ENCODE measurements around the gene HSH2D.

HSH2D gene

GRCh38 chr19:16197622-16198369 lies 54.3 kb downstream of the HSH2D start, which contains the start of gene AP1M1:
TSS of gene AP1M1 (plus strand) at chr19:16197911. CDS start at chr19:16198027, 116 bp downstream.
- peak; percentile 95 for DNase-seq (ENCODE audit: low spot score)

DNA sequence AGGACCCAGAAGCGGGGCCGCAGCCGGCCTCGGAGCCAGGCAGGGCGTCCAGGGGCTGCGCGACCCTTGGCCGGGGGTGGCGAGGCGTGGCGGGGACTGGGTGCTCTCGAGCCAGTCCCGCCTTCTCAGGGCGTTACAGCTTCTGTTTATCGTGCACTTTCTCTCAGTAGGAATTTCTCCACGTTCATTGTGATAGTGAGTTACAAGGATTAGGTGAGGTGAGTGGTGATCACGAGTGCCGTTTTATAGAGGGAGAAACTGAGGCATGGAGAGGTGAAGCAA lies 54.8 kb downstream of the HSH2D start:
- no peak for DNase-seq (ENCODE audit: low spot score)

DNA sequence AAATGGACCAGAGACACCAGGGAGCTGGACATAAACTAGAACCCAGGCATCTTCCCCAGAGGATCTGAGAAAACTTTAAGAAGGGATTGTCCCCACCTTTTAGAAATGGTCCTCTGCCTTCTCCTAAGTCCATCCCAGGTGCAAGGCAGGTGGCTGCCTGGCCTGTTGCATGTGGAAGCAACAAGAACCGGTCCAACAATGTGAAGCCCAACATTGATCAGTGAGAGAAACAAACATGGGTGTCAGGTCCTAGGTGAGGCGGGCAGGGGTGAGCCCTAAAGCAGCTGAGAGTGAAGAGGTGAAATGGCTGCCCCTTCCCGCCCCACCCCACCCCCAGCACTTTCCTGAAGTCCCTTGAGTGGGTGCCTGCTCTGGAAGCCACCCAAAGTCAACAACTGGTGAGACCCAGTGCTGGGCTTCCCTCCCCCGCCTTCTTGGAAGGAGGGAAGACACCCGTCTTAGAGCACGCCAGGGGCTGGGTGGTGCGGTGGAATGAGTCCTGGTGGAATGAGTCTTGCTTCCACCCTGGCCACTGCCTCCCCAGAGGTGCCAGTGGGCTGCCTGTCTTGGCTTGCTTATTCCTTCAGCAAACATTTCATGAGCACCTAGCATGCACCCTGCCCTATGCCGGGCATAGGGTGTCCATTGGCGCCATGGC lies 55.9 kb downstream of the HSH2D start:
- no peak for DNase-seq (ENCODE audit: low spot score)

DNA sequence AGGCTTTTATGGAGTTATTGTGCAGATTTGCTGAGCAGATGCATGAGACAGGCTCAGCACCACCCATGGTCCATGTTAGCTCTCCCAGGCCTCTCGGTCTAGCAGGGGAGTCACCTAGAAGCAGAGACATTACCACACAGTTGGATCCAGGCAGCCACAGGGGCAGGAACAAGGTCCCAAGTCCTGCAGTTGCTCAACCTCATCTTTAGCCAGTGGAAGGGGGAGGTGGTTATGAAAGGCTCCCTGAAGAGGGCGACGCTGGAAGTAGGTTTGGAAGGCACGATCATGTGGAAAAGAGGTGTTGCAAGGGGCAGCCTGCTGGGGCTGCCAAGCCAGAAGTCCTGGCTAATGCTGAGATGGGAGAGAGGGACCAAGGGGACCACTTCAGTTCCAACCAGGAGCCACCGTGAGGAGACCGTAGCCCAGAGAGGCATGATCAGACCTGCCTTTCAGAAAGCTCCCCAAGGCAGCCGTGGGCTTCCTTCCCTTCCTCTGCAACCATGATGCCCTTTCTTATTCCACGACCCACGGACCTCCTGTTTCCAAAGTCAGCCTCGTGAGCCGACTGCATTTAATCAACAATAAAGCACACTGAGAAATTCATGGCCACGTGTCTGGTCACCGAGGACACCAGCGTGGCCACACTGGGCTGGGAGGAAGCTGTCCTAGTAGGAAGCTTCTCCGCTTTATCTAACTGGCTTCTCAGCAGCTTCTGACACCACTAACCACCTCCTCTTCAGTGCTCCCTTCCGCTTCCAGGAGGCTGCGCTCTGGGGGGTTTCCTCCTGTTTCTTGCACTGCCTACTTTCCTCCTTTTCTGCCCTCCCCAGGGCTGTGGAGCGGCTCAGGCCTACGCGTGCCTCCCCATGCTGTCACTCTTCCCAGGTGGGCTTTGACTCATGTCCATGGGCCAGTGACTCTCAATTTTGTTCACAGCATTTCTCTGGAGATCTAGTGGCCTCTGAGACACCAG lies 56.8 kb downstream of the HSH2D start:
- peak; percentile 92 for DNase-seq (ENCODE audit: low spot score)

- no peak for DNase-seq (ENCODE audit: low spot score)
Measured at GRCh38 chr19:16201011-16201391, 57.5 kb downstream of the HSH2D start.

DNA sequence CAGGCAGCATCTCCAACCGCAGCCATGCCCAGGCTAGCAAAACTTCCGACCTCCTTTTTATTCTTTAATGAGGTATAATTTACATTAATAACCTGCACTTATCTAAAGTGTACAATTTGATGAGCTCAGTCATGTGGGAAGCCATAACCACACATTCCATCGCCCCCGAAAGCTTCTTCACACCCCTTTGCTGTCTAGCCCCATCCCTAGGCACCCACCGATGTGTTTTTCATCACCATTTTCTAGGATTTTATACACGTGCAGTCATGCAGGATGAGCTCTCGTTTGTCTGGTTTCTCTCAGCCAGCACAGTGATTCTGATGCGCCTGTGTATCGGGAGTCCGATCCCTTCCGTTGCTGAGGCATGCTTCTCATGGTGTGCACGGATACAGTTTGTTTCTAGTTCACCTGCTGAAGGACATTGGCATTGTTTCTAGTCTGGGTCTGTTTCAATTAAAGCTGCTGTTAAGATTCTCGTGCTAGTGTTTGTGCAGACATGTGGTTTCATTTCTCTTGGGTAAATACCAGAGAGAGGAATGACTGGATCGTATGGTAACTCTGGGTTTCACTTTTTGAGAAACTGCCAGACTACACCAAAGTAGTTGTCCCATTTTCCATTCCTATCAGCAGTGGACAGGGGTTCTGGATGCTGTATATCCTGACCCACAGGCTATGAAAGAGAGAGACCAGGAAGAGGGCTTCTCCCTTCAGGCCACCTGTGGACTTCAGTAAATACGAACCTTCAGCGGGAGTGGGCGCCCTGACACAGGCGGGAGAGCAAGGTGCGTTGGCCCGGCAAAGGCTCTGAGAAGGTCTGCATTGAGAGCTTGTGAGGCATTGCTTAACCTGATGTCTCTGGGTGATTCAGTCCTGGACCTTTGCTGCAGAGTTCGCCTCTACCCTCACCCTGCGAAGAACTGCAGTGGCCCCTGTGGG lies 59.1 kb downstream of the HSH2D start:
- no peak for DNase-seq (ENCODE audit: low spot score)

- no peak for DNase-seq (ENCODE audit: low spot score)
Measured at GRCh38 chr19:16203256-16204004, 59.9 kb downstream of the HSH2D start.

- DNase-seq (ENCODE audit: low spot score) = no peak
Measured at GRCh38 chr19:16204005-16204294, 60.5 kb downstream of the HSH2D start.

DNA sequence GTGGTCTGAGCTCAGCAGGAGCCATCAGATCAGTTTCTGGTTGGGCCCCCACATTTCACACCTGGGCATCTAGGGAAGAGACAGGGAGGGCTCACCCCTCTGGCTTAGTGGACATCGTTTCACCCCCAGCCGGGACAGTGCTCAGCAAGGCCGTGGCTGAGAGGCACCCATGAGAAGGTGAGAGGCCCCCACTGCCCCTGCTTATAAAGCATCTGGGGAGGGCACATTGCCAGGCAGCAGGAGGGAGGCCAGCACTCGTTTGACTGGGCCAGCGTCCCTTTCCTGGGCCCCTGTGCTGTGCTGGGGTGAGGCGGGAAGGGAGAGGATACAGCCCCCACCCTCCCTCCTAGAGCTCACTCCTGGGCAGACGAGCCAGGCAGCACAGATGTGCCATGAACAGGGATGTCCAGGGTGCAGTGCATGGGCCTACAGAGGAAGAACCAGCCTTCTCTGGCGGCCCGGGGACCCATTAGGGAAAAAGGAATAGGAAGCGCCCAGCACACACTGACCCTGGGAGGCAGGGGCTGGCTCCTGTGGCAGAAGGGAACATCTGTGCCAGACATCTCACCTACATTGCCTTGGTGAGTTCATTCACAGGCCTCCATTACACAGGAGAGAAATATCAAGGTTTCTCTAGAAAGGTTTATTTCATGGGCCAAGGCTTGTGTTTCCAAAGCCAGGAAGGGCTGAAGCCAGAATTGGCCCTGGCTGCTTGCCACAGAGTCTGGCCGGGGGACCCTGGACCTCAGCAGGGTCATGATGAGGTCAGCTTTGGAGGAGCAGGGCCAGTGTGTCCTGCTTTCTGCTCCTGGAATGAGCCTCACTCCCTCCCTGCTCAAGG lies 61.9 kb downstream of the HSH2D start:
- no peak for DNase-seq (ENCODE audit: low spot score)

DNA sequence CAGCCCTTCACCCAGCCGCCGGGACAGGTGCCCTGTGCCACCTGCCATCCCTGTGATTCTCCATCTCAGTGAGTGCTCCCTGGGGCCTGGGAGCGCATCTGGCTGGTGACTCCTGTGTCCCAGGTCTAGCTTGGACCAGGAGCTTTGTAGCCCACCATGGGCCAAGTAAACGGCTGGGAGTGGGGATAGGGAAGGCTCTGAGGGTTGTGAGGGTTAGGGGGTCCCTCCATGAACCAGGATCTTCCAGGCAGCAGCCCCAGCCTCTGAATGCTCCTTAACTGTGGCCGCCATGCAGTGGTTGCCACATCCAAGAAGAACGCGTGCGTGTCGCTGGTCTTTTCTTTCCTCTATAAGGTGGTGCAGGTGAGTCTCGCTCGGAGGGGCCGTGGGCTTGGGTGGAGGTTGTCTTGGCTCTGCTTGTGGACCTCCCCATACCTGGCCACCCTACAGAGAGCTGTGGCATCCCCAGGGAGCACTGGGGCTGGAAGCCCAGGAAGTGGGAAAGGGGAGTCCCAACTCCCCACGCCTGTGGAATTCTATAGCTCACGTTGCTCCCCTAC lies 62.6 kb downstream of the HSH2D start:
- no peak for DNase-seq (ENCODE audit: low spot score)

- no peak for DNase-seq (ENCODE audit: low spot score)
Measured at GRCh38 chr19:16206637-16207036, 63.2 kb downstream of the HSH2D start.

DNA sequence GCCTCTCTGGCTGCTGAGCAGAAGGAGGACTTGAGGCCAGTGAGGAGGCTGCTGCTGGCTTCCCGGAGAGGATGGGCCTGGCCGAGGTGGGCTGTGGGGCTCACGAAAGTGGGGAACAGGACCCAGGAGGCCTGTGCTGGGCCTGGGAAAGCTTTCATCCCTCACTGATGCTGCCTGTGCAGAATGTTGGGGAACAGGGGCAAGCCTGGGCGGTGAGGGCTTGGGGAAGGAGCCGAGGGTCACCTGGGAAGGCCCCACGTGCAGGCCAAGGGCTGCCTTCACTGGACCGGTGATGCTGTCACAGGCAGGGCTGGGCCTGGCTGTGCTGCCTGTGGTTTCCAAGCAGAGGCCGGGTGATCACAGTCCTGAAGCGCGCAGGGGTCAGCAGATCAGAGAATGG lies 63.6 kb downstream of the HSH2D start:
- no peak for DNase-seq (ENCODE audit: low spot score)

GRCh38 chr19:16207490-16208025 lies 64.1 kb downstream of the HSH2D start:
- DNase-seq (ENCODE audit: low spot score) = no peak

Measured in HuH-7 (cell line).